ENCODE results near the gene OTX1. TPM values are rescaled to one million over a fixed set of nuclear protein-coding genes. Genes with fewer than 3 reads are reported as not detected.
A peak's percentile ranks its signal among the peaks of the same experiment; 100 is the strongest.
"Not testable (repeated sequence)": the region's sequence is repeated elsewhere in the genome, so short reads cannot be mapped to it uniquely, and the experiment has no call there.

OTX1 gene
- 0.07 TPM in 1 of 2 replicates, not detected in the other for polyA plus RNA-seq (2014; cell fraction: cytosol; rRNA removed)
- 0.82 and 1.5 TPM in 2 replicates for polyA plus RNA-seq (2014; cell fraction: nucleus; rRNA removed)

GRCh38 chr2:63050334-63051041, at the start of gene OTX1:
OTX1 (plus strand) TSS chr2:63050830; CDS start chr2:63052991, 2,161 bp downstream.
- peak; percentile 61 for DNase-seq (ENCODE audit: low spot score)

GRCh38 chr2:63001576-63001975, 49.1 kb upstream of the OTX1 start:
- DNase-seq (ENCODE audit: low spot score): no peak

- no peak for DNase-seq (ENCODE audit: low spot score)
Observed at GRCh38 chr2:63003351-63003750, 47.3 kb upstream of the OTX1 start.

GRCh38 chr2:63007813-63008458, 42.7 kb upstream of the OTX1 start:
- no peak for DNase-seq (ENCODE audit: low spot score)

- DNase-seq (ENCODE audit: low spot score): no peak
Observed at GRCh38 chr2:63008838-63009237, 41.8 kb upstream of the OTX1 start.

- no peak for DNase-seq (ENCODE audit: low spot score)
Observed at GRCh38 chr2:63009490-63009889, 41.1 kb upstream of the OTX1 start.

- DNase-seq (ENCODE audit: low spot score): no peak
Observed at GRCh38 chr2:63012541-63012940, 38.1 kb upstream of the OTX1 start.

GRCh38 chr2:63013438-63013837, 37.2 kb upstream of the OTX1 start:
- no peak for DNase-seq (ENCODE audit: low spot score)

- no peak for DNase-seq (ENCODE audit: low spot score)
Observed at GRCh38 chr2:63015389-63015788, 35.2 kb upstream of the OTX1 start.

GRCh38 chr2:63018439-63018838, 32.2 kb upstream of the OTX1 start:
- no peak for DNase-seq (ENCODE audit: low spot score)

GRCh38 chr2:63019686-63020085, 30.9 kb upstream of the OTX1 start:
- not testable (repeated sequence) for DNase-seq (ENCODE audit: low spot score)

- DNase-seq (ENCODE audit: low spot score): peak; percentile 15
Observed at GRCh38 chr2:63023444-63023843, 27.2 kb upstream of the OTX1 start.

- DNase-seq (ENCODE audit: low spot score): no peak
Observed at GRCh38 chr2:63027220-63027619, 23.4 kb upstream of the OTX1 start.

- no peak for DNase-seq (ENCODE audit: low spot score)
Observed at GRCh38 chr2:63029058-63029457, 21.6 kb upstream of the OTX1 start.

- peak; percentile 11 for DNase-seq (ENCODE audit: low spot score)
Observed at GRCh38 chr2:63034526-63034925, 16.1 kb upstream of the OTX1 start.

- DNase-seq (ENCODE audit: low spot score): no peak
Observed at GRCh38 chr2:63035169-63035568, 15.5 kb upstream of the OTX1 start.

GRCh38 chr2:63035660-63036059, 15.0 kb upstream of the OTX1 start:
- DNase-seq (ENCODE audit: low spot score): no peak

GRCh38 chr2:63038034-63038433, 12.6 kb upstream of the OTX1 start:
- no peak for DNase-seq (ENCODE audit: low spot score)

- DNase-seq (ENCODE audit: low spot score): no peak
Observed at GRCh38 chr2:63040586-63040985, 10.0 kb upstream of the OTX1 start.

- no peak for DNase-seq (ENCODE audit: low spot score)
Observed at GRCh38 chr2:63041592-63041991, 9.0 kb upstream of the OTX1 start.

- no peak for DNase-seq (ENCODE audit: low spot score)
Observed at GRCh38 chr2:63044362-63045327, 6.0 kb upstream of the OTX1 start.

- DNase-seq (ENCODE audit: low spot score): no peak
Observed at GRCh38 chr2:63046552-63046951, 4.1 kb upstream of the OTX1 start.

All from SK-N-DZ (cell line).